ENCODE data around the gene SUGCT.

SUGCT gene

DNA sequence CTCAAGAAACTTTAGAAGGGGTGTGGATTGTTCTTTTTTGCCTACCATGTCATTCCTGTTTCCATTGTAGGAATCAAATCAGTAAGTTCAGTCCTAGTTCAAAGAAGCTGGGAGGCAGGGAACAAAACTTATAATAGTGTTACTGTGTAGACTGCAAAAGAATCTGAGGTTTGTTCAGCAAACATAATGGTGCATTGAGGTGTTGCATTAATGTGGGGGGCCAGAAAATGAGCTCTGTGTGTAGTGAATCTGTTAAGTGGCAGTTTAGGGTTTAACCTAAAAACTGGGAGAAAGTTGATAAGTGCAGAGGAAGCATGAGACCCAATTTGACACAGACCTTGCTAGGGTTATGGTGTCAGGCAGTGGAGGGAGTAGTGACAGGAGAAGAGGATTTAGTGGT is 197.7 kb downstream of the SUGCT start:
- Histone ChIP-seq H3K4me3 (ENCODE audit: low read depth, low read length) (no peak overlapping the region), H4K8ac (ENCODE audit: low read depth, low read length) (no peak overlapping the region), H4K12ac (ENCODE audit: low read depth, low read length) (no peak overlapping the region), H2AK5ac (ENCODE audit: low read length) (no peak overlapping the region), H3K79me1 (ENCODE audit: low read length) (peaks cover 7% of the 10 kb centered on the region), H3K9me3 (ENCODE audit: insufficient read depth, low read depth, low read length) (no peaks in the 10 kb centered on the region), H3K36me3 (ENCODE audit: control insufficient read depth in 1 of 2, insufficient read depth in 2 of 2, low read length in 2 of 2) (no peaks in the 10 kb centered on the region), H2BK12ac (ENCODE audit: low read length) (peak overlapping the region; percentile 69), H3K23ac (ENCODE audit: low read length) (no peak overlapping the region), H3K4ac (ENCODE audit: low read depth, low read length) (no peak overlapping the region), H2AFZ (ENCODE audit: insufficient read depth, low read length, poor library complexity) (no peak overlapping the region), H3K14ac (ENCODE audit: low read length) (no peak overlapping the region), H3K9ac (ENCODE audit: low read length) (no peak overlapping the region), H3K27me3 (ENCODE audit: insufficient read depth, low read length) (no peaks in the 10 kb centered on the region), H3K27ac (ENCODE audit: low read depth, low read length) (no peak overlapping the region), H4K91ac (ENCODE audit: low read depth, low read length) (no peak overlapping the region), H3K79me2 (ENCODE audit: control insufficient read depth, insufficient read depth, low read length, poor library complexity) (no peaks in the 10 kb centered on the region), H3K4me2 (ENCODE audit: low read length) (no peak overlapping the region), H3K4me1 (ENCODE audit: control insufficient read depth in 1 of 2, insufficient read depth in 2 of 2, low read length in 2 of 2) (no peaks in the 10 kb centered on the region), H3K18ac (ENCODE audit: low read length) (no peak overlapping the region), H2BK120ac (ENCODE audit: insufficient read depth, low read length, poor library complexity) (no peak overlapping the region), H2BK5ac (ENCODE audit: low read depth, low read length, poor library complexity) (no peak overlapping the region)
- no peak for DNase-seq

DNA sequence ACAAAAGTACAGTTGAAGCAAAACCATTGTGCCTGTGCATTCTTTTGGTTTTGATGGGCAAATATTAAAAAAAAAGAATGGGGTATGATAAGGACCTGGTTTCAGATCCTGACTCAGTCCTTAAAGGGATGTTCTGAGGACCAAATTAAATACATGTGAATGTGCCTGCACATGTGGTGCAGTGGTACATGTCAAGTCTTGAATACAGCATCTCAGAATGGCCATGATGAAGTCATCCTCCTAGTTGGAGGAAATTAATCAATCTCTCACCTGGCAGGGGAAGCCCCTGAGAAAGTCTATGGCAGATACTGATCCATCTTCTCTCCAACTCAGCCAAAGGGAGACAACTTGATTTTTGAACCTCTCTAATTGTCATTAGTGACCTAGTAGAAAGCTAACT is 207.0 kb downstream of the SUGCT start:
- Histone ChIP-seq H3K4me2 (ENCODE audit: low read length) (no peak overlapping the region), H3K27ac (ENCODE audit: low read depth, low read length) (no peak overlapping the region), H4K12ac (ENCODE audit: low read depth, low read length) (no peak overlapping the region), H3K9me3 (ENCODE audit: insufficient read depth, low read depth, low read length) (peaks cover 3% of the 10 kb centered on the region), H2BK120ac (ENCODE audit: insufficient read depth, low read length, poor library complexity) (no peak overlapping the region), H3K4ac (ENCODE audit: low read depth, low read length) (no peak overlapping the region), H3K4me1 (ENCODE audit: control insufficient read depth in 1 of 2, insufficient read depth in 2 of 2, low read length in 2 of 2) (no peaks in the 10 kb centered on the region), H3K9ac (ENCODE audit: low read length) (no peak overlapping the region), H3K36me3 (ENCODE audit: control insufficient read depth in 1 of 2, insufficient read depth in 2 of 2, low read length in 2 of 2) (no peaks in the 10 kb centered on the region), H2BK5ac (ENCODE audit: low read depth, low read length, poor library complexity) (no peak overlapping the region), H3K79me1 (ENCODE audit: low read length) (peaks cover 2% of the 10 kb centered on the region), H4K91ac (ENCODE audit: low read depth, low read length) (no peak overlapping the region), H2AK5ac (ENCODE audit: low read length) (no peak overlapping the region), H3K23ac (ENCODE audit: low read length) (no peak overlapping the region), H3K14ac (ENCODE audit: low read length) (no peak overlapping the region), H3K79me2 (ENCODE audit: control insufficient read depth, insufficient read depth, low read length, poor library complexity) (no peaks in the 10 kb centered on the region), H2BK12ac (ENCODE audit: low read length) (no peak overlapping the region), H2AFZ (ENCODE audit: insufficient read depth, low read length, poor library complexity) (no peak overlapping the region), H4K8ac (ENCODE audit: low read depth, low read length) (no peak overlapping the region), H3K27me3 (ENCODE audit: insufficient read depth, low read length) (no peaks in the 10 kb centered on the region), H3K4me3 (ENCODE audit: low read depth, low read length) (no peak overlapping the region), H3K18ac (ENCODE audit: low read length) (no peak overlapping the region)
- no peak for DNase-seq

DNA sequence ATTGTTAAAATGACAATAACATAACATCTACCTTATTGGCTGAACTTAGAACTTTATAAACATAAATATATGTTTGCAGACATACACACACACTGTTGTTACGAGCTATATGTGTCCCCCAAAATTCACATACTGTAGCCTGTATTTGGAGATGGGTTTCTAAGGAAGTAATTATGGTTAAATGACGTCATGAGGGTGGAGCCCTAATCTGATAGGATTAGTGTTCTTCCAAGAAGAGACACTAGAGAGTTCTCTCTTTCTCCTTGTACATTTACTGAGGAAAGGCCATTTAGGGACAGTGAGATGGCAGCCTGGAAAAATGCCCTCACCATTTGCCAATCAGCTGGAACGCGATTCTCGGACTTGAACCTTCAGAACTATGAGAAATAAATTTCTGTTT is 211.7 kb downstream of the SUGCT start:
- DNase-seq: no peak
- no CpG with 5 or more reads among the region's 5 CpGs for WGBS (ENCODE audit: extremely low coverage, insufficient coverage, insufficient read length)

DNA sequence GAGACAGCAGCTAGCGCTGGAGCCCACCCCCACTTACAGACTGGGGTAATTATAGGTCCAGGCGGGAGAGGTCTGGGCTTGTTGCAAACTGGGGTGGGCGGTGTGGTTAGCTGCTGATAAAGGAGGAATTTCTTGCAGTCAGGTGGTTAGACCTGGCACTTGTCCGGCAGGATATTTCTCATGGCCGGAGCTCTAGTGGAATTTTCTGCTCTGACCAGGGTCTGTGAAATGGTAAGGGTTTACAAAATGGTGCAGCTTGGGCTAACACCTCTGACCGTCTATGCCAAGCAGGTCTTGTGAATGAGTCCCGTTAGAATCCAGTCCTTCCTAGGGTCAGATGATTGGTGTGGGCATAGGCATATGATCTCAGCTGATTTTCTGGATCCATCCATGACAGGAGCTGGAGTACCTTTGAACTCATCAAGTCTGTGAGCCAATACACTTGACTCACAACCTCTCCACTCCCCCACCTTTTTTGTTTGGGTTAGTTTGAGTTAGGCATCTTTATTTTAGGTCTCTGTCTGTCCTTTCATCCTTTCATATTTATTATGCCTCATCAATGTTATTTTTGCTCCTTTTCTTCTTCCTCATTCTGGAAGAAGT is 213.4 kb downstream of the SUGCT start:
- Histone ChIP-seq H3K4me2 (ENCODE audit: low read length) (no peak overlapping the region), H4K8ac (ENCODE audit: low read depth, low read length) (no peak overlapping the region), H3K18ac (ENCODE audit: low read length) (no peak overlapping the region), H3K4me1 (ENCODE audit: control insufficient read depth in 1 of 2, insufficient read depth in 2 of 2, low read length in 2 of 2) (peaks cover 6 to 7% of the 10 kb centered on the region in 2 experiments), H4K91ac (ENCODE audit: low read depth, low read length) (peak overlapping the region; percentile 7), H3K4me3 (ENCODE audit: low read depth, low read length) (no peak overlapping the region), H3K14ac (ENCODE audit: low read length) (peak overlapping the region; percentile 14), H3K36me3 (ENCODE audit: control insufficient read depth in 1 of 2, insufficient read depth in 2 of 2, low read length in 2 of 2) (no peaks in the 10 kb centered on the region), H4K12ac (ENCODE audit: low read depth, low read length) (no peak overlapping the region), H3K4ac (ENCODE audit: low read depth, low read length) (no peak overlapping the region), H3K9ac (ENCODE audit: low read length) (no peak overlapping the region), H3K27me3 (ENCODE audit: insufficient read depth, low read length) (no peaks in the 10 kb centered on the region), H3K79me2 (ENCODE audit: control insufficient read depth, insufficient read depth, low read length, poor library complexity) (no peaks in the 10 kb centered on the region), H2BK120ac (ENCODE audit: insufficient read depth, low read length, poor library complexity) (peak overlapping the region; percentile 41), H3K23ac (ENCODE audit: low read length) (no peak overlapping the region), H2AK5ac (ENCODE audit: low read length) (no peak overlapping the region), H3K27ac (ENCODE audit: low read depth, low read length) (no peak overlapping the region), H2BK12ac (ENCODE audit: low read length) (peak overlapping the region; percentile 23), H2AFZ (ENCODE audit: insufficient read depth, low read length, poor library complexity) (no peak overlapping the region), H3K9me3 (ENCODE audit: insufficient read depth, low read depth, low read length) (no peaks in the 10 kb centered on the region), H3K79me1 (ENCODE audit: low read length) (peaks cover 10% of the 10 kb centered on the region), H2BK5ac (ENCODE audit: low read depth, low read length, poor library complexity) (peak overlapping the region; percentile 25)
- WGBS (ENCODE audit: extremely low coverage, insufficient coverage, insufficient read length): no CpG with 5 or more reads among the region's 7 CpGs
- DNase-seq: peak; percentile 39 to 68

More for the DNA sequence above, 211.7 kb downstream of the SUGCT start:
- Histone ChIP-seq H3K18ac (ENCODE audit: low read length) (no peak overlapping the region), H3K23ac (ENCODE audit: low read length) (no peak overlapping the region), H2AK5ac (ENCODE audit: low read length) (no peak overlapping the region), H4K12ac (ENCODE audit: low read depth, low read length) (no peak overlapping the region), H3K4me1 (ENCODE audit: control insufficient read depth in 1 of 2, insufficient read depth in 2 of 2, low read length in 2 of 2) (peaks cover 6 to 7% of the 10 kb centered on the region in 2 experiments), H3K27me3 (ENCODE audit: insufficient read depth, low read length) (no peaks in the 10 kb centered on the region), H3K9ac (ENCODE audit: low read length) (no peak overlapping the region), H4K8ac (ENCODE audit: low read depth, low read length) (no peak overlapping the region), H4K91ac (ENCODE audit: low read depth, low read length) (no peak overlapping the region), H3K4ac (ENCODE audit: low read depth, low read length) (no peak overlapping the region), H3K79me1 (ENCODE audit: low read length) (peaks cover 10% of the 10 kb centered on the region), H3K27ac (ENCODE audit: low read depth, low read length) (peak overlapping the region; percentile 17), H3K4me3 (ENCODE audit: low read depth, low read length) (no peak overlapping the region), H3K9me3 (ENCODE audit: insufficient read depth, low read depth, low read length) (no peaks in the 10 kb centered on the region), H3K79me2 (ENCODE audit: control insufficient read depth, insufficient read depth, low read length, poor library complexity) (no peaks in the 10 kb centered on the region), H3K14ac (ENCODE audit: low read length) (no peak overlapping the region), H2BK12ac (ENCODE audit: low read length) (peak overlapping the region; percentile 24), H3K36me3 (ENCODE audit: control insufficient read depth in 1 of 2, insufficient read depth in 2 of 2, low read length in 2 of 2) (no peaks in the 10 kb centered on the region), H2BK120ac (ENCODE audit: insufficient read depth, low read length, poor library complexity) (no peak overlapping the region), H2AFZ (ENCODE audit: insufficient read depth, low read length, poor library complexity) (no peak overlapping the region), H3K4me2 (ENCODE audit: low read length) (no peak overlapping the region), H2BK5ac (ENCODE audit: low read depth, low read length, poor library complexity) (no peak overlapping the region)

Measured in trophoblast cell (in vitro differentiated cells and primary cell).